ENCODE data around the gene TRAF3IP1. TPM values are rescaled to one million over a fixed set of nuclear protein-coding genes. Genes with fewer than 3 reads are reported as not detected.
"Not testable (repeated sequence)": the region's sequence is repeated elsewhere in the genome, so short reads cannot be mapped to it uniquely, and the experiment has no call there.

TRAF3IP1 gene
- total and polyA plus RNA-seq, 2 donors (not counting 1 experiment from before 2014, with no cell fraction given) = 3.9 to 9.2 TPM

DNA sequence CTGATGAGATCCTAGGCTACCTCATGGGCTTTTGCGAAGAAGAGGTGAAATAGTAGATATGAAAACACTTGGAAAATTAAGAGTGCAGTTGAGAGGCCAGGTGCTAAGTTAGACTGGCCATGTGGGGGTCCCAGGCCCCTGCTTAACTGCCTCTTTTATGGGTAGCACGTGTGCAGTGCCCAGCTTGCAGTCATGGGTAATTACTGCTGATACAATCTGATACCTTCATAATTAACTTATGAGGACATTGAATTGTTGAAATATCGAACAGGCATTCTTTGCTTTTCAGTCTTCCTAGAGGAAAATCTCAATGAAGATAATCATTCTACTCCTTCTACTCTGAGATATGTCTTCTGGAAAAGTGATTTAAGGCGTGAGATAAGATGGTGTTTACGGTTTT, 11.6 kb downstream of the TRAF3IP1 start:
- no peaks in the 10 kb centered on the region for H3K27me3 ChIP-seq (ENCODE audit: control insufficient read depth, insufficient read depth, low read length)

DNA sequence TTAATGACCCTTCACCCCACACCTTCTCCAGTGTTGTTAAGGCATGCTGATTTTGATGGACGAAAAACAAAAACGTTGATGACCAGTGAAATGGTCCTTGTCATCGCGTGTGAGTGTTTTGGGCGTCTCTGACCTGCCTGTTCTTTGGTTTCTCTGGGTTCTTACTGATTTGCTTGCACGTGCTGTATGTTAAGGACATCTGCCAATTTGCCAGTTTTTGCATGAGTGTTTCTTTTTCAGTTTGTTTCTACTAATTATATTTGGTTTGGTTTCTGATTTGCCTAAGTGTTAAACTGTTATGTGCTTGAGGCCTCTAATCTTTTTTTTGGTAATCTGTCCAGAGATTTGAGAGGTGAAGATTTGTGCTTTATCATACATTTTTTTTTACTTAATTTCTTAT, 14.6 kb downstream of the TRAF3IP1 start:
- no peaks in the 10 kb centered on the region for H3K36me3 ChIP-seq (ENCODE audit: control insufficient read depth, insufficient read depth, low read length)
- H3K79me2 ChIP-seq (ENCODE audit: control insufficient read depth, insufficient read depth, low read length) = no peaks in the 10 kb centered on the region
- H3K9ac ChIP-seq (ENCODE audit: insufficient read depth, low read length) = no peak overlapping the region
- TF ChIP-seq EZH2 (IDR thresholded peaks at IDR 0.05; ENCODE audit: low read length, missing control alignments) = no peak
- TF ChIP-seq, protein P1, sequence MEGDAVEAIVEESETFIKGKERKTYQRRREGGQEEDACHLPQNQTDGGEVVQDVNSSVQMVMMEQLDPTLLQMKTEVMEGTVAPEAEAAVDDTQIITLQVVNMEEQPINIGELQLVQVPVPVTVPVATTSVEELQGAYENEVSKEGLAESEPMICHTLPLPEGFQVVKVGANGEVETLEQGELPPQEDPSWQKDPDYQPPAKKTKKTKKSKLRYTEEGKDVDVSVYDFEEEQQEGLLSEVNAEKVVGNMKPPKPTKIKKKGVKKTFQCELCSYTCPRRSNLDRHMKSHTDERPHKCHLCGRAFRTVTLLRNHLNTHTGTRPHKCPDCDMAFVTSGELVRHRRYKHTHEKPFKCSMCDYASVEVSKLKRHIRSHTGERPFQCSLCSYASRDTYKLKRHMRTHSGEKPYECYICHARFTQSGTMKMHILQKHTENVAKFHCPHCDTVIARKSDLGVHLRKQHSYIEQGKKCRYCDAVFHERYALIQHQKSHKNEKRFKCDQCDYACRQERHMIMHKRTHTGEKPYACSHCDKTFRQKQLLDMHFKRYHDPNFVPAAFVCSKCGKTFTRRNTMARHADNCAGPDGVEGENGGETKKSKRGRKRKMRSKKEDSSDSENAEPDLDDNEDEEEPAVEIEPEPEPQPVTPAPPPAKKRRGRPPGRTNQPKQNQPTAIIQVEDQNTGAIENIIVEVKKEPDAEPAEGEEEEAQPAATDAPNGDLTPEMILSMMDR (conservative IDR thresholded peaks at IDR 0.05 in 1 of 2, IDR thresholded peaks at IDR 0.05 in 1 of 2; ENCODE audit: low read depth in 1 of 2, low read length in 2 of 2) = no peak
- no peak for DNase-seq (ENCODE audit: low read depth in 2 of 2)
- no peaks in the 10 kb centered on the region for H3K4me1 ChIP-seq (ENCODE audit: control insufficient read depth, extremely low read depth, insufficient read depth, low read length)
- H3K27me3 ChIP-seq (ENCODE audit: control insufficient read depth, insufficient read depth, low read length) = no peaks in the 10 kb centered on the region
- no peaks in the 10 kb centered on the region for H3K9me3 ChIP-seq (ENCODE audit: control insufficient read depth, insufficient read depth, low read depth, low read length)
- no peaks in the 10 kb centered on the region for H4K20me1 ChIP-seq (ENCODE audit: control insufficient read depth, extremely low read depth, insufficient read depth, low read length)
- no peak overlapping the region for H3K4me2 ChIP-seq (ENCODE audit: extremely low read depth, insufficient read depth, low read length)
- H2AFZ ChIP-seq (ENCODE audit: low read length) = no peak overlapping the region
- no peak overlapping the region for H3K4me3 ChIP-seq (replicated peaks in 1 of 4; ENCODE audit: control extremely low read depth in 1 of 4, insufficient read depth in 1 of 4, low read depth in 3 of 4, low read length in 4 of 4)
- H3K27ac ChIP-seq (ENCODE audit: insufficient read depth, low read length) = no peak overlapping the region

More for the DNA sequence above, 11.6 kb downstream of the TRAF3IP1 start:
- H2AFZ ChIP-seq (ENCODE audit: low read length) = no peak overlapping the region
- no peak overlapping the region for H3K27ac ChIP-seq (ENCODE audit: insufficient read depth, low read length)
- no peak for DNase-seq (ENCODE audit: low read depth in 2 of 2)
- no peaks in the 10 kb centered on the region for H3K79me2 ChIP-seq (ENCODE audit: control insufficient read depth, insufficient read depth, low read length)
- H4K20me1 ChIP-seq (ENCODE audit: control insufficient read depth, extremely low read depth, insufficient read depth, low read length) = no peaks in the 10 kb centered on the region
- TF ChIP-seq EZH2 (IDR thresholded peaks at IDR 0.05; ENCODE audit: low read length, missing control alignments) = no peak
- TF ChIP-seq, protein P1 (conservative IDR thresholded peaks at IDR 0.05 in 1 of 2, IDR thresholded peaks at IDR 0.05 in 1 of 2; ENCODE audit: low read depth in 1 of 2, low read length in 2 of 2) = no peak
- H3K4me3 ChIP-seq (replicated peaks in 1 of 4; ENCODE audit: control extremely low read depth in 1 of 4, insufficient read depth in 1 of 4, low read depth in 3 of 4, low read length in 4 of 4) = no peak overlapping the region
- no peak overlapping the region for H3K9ac ChIP-seq (ENCODE audit: insufficient read depth, low read length)
- peaks cover 4% of the 10 kb centered on the region for H3K36me3 ChIP-seq (ENCODE audit: control insufficient read depth, insufficient read depth, low read length)
- H3K4me2 ChIP-seq (ENCODE audit: extremely low read depth, insufficient read depth, low read length) = no peak overlapping the region
- H3K4me1 ChIP-seq (ENCODE audit: control insufficient read depth, extremely low read depth, insufficient read depth, low read length) = no peaks in the 10 kb centered on the region
- no peaks in the 10 kb centered on the region for H3K9me3 ChIP-seq (ENCODE audit: control insufficient read depth, insufficient read depth, low read depth, low read length)

DNA sequence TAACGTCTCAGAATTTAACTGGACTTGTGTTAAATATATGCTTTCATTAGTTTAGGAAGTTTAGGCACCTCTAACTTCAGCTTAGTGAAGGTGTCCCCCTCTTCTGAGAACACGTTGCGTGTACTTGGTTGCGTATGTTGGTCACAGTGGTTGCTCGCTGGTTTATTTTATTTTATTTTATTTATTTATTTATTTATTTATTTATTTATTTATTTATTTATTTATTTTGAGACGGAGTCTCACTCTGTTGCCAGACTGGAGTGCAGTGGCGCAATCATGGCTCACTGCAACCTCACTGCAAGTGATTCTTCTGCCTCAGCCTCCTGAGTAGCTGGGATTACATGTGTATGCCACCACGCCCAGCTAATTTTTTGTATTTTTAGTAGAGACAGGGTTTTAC, 15.3 kb downstream of the TRAF3IP1 start:
- not testable (repeated sequence) for H3K36me3 ChIP-seq (ENCODE audit: control insufficient read depth, insufficient read depth, low read length); H3K9ac ChIP-seq (ENCODE audit: insufficient read depth, low read length); H3K4me1 ChIP-seq (ENCODE audit: control insufficient read depth, extremely low read depth, insufficient read depth, low read length); H3K4me2 ChIP-seq (ENCODE audit: extremely low read depth, insufficient read depth, low read length); H3K9me3 ChIP-seq (ENCODE audit: control insufficient read depth, insufficient read depth, low read depth, low read length); H2AFZ ChIP-seq (ENCODE audit: low read length); H4K20me1 ChIP-seq (ENCODE audit: control insufficient read depth, extremely low read depth, insufficient read depth, low read length); H3K4me3 ChIP-seq (replicated peaks in 1 of 4; ENCODE audit: control extremely low read depth in 1 of 4, insufficient read depth in 1 of 4, low read depth in 3 of 4, low read length in 4 of 4); H3K27ac ChIP-seq (ENCODE audit: insufficient read depth, low read length); H3K27me3 ChIP-seq (ENCODE audit: control insufficient read depth, insufficient read depth, low read length); DNase-seq (ENCODE audit: low read depth in 2 of 2); H3K79me2 ChIP-seq (ENCODE audit: control insufficient read depth, insufficient read depth, low read length)
